H9 (cell line): Measurements from ENCODE around the gene NIPSNAP3A. TPM values are rescaled to one million over a fixed set of nuclear protein-coding genes. Genes with fewer than 3 reads are reported as not detected.

Experiments used
- DNase-seq: peaks from one replicate; pipeline ENCODE4 v3.0.0-alpha.2; 2017
- H2AFZ ChIP-seq: one replicate; pipeline ENCODE4 v1.6.1; 2013; ENCODE audit warnings: mild to moderate bottlenecking, low read length, control low read depth, moderate library complexity
- H2AK5ac ChIP-seq: 2 replicates; pipeline ENCODE4 v1.6.1; 2013; ENCODE audit warnings: low read length, control low read depth, mixed read lengths; ENCODE audit not compliant: insufficient read length
- H2BK120ac ChIP-seq: one replicate; pipeline ENCODE4 v1.6.1; 2013; ENCODE audit warnings: low read depth, mild to moderate bottlenecking, low read length, control low read depth, inconsistent platforms; ENCODE audit not compliant: poor library complexity, severe bottlenecking
- H2BK12ac ChIP-seq: 2 replicates; pipeline ENCODE4 v1.6.1; 2013; ENCODE audit warnings: low read length, control low read depth, mixed read lengths, low read depth; ENCODE audit not compliant: insufficient read length
- H2BK15ac ChIP-seq: 2 replicates; pipeline ENCODE4 v1.6.1; 2013; ENCODE audit warnings: low read depth, low read length, control low read depth
- H2BK20ac ChIP-seq: one replicate; pipeline ENCODE4 v1.6.1; 2013; ENCODE audit warnings: low read depth, mild to moderate bottlenecking, low read length, control low read depth, inconsistent platforms; ENCODE audit not compliant: poor library complexity, severe bottlenecking
- H2BK5ac ChIP-seq: 2 replicates; pipeline ENCODE4 v1.6.1; 2013; ENCODE audit warnings: low read length, control low read depth, mixed read lengths; ENCODE audit not compliant: insufficient read length
- H3K14ac ChIP-seq: 2 replicates; pipeline ENCODE4 v1.6.1; 2013; ENCODE audit warnings: low read length, control low read depth; ENCODE audit not compliant: insufficient read depth
- H3K18ac ChIP-seq: 2 replicates; pipeline ENCODE4 v1.6.1; 2013; ENCODE audit warnings: low read depth, mild to moderate bottlenecking, mixed read lengths, low read length, control low read depth; ENCODE audit not compliant: insufficient read length
- H3K23ac ChIP-seq: 2 replicates; pipeline ENCODE4 v1.6.1; 2013; ENCODE audit warnings: low read length, control low read depth, mixed read lengths, low read depth; ENCODE audit not compliant: insufficient read length
- H3K23me2 ChIP-seq: 2 replicates; pipeline ENCODE4 v1.6.1; 2013; ENCODE audit warnings: low read depth, mild to moderate bottlenecking, mixed read lengths, low read length, control low read depth; ENCODE audit not compliant: insufficient read length, poor library complexity, severe bottlenecking
- H3K27ac ChIP-seq: 2 replicates; pipeline ENCODE4 v1.5.1; 2013; ENCODE audit warnings: low read length, control low read depth, mixed read lengths, low read depth; ENCODE audit not compliant: insufficient read length
- H3K27me3 ChIP-seq: 2 replicates; pipeline ENCODE4 v1.6.1; 2013; ENCODE audit warnings: low read length, control low read depth, inconsistent platforms; ENCODE audit not compliant: insufficient read depth
- H3K4ac ChIP-seq: 2 replicates; pipeline ENCODE4 v1.6.1; 2013; ENCODE audit warnings: low read depth, mild to moderate bottlenecking, control low read depth, inconsistent platforms, low read length, moderate library complexity
- H3K4me1 ChIP-seq: 2 replicates; pipeline ENCODE4 v1.6.1; 2013; ENCODE audit warnings: low read length, control low read depth, inconsistent platforms; ENCODE audit not compliant: insufficient read depth
- H3K4me2 ChIP-seq: 2 replicates; pipeline ENCODE4 v1.6.1; 2013; ENCODE audit warnings: low read length, control low read depth, mixed read lengths; ENCODE audit not compliant: insufficient read length, insufficient read depth
- H3K56ac ChIP-seq: 2 replicates; pipeline ENCODE4 v1.6.1; 2013; ENCODE audit warnings: low read depth, mild to moderate bottlenecking, mixed read lengths, low read length, control low read depth; ENCODE audit not compliant: insufficient read length
- H3K79me1 ChIP-seq: 2 replicates; pipeline ENCODE4 v1.6.1; 2013; ENCODE audit warnings: low read depth, mild to moderate bottlenecking, moderate library complexity, low read length, control low read depth, inconsistent platforms; ENCODE audit not compliant: insufficient read depth, poor library complexity, severe bottlenecking
- H3K79me2 ChIP-seq: 2 replicates; pipeline ENCODE4 v1.6.1; 2013; ENCODE audit warnings: low read length, control low read depth, inconsistent platforms; ENCODE audit not compliant: insufficient read depth
- H3K9ac ChIP-seq: 2 replicates; pipeline ENCODE4 v1.6.1; 2013; ENCODE audit warnings: low read length, control low read depth, mixed read lengths; ENCODE audit not compliant: insufficient read length; ENCODE audit errors: extremely low read depth
- H3K9me3 ChIP-seq: one replicate; pipeline ENCODE4 v1.6.1; 2013; ENCODE audit warnings: low read depth, low read length, inconsistent platforms; ENCODE audit not compliant: control insufficient read depth
- H3T11ph ChIP-seq: one replicate; pipeline ENCODE4 v1.6.1; 2013; ENCODE audit warnings: mild to moderate bottlenecking, low read length, control low read depth, inconsistent platforms
- H4K20me1 ChIP-seq: one replicate; pipeline ENCODE4 v1.6.1; 2013; ENCODE audit not compliant: control insufficient read depth, insufficient read length, insufficient read depth
- H4K5ac ChIP-seq: 2 replicates; pipeline ENCODE4 v1.6.1; 2013; ENCODE audit warnings: low read depth, mild to moderate bottlenecking, mixed read lengths, low read length, control low read depth; ENCODE audit not compliant: insufficient read length
- H4K8ac ChIP-seq: replicated peaks from 2 replicates; pipeline ENCODE4 v1.6.1; 2013; ENCODE audit warnings: low read length, control low read depth, mixed read lengths, low read depth; ENCODE audit not compliant: insufficient read length
- H4K91ac ChIP-seq: 2 replicates; pipeline ENCODE4 v1.6.1; 2013; ENCODE audit warnings: low read depth, mild to moderate bottlenecking, moderate library complexity, mixed read lengths, low read length, control low read depth; ENCODE audit not compliant: insufficient read length
- H3K27ac Mint-ChIP-seq, 3 experiments: 2 replicates in 2 of 3; 3 replicates in 1 of 3; pipeline ENCODE4 v1.8.0; 2020 to 2021; ENCODE audit warnings: mixed read lengths in 3 of 3, mild to moderate bottlenecking in 1 of 3, moderate library complexity in 1 of 3
- H3K27me3 Mint-ChIP-seq: 2 replicates; pipeline ENCODE4 v1.8.0; 2021; ENCODE audit warnings: low read depth, mild to moderate bottlenecking, moderate library complexity, mixed read lengths
- H3K36me3 Mint-ChIP-seq, 3 experiments: 2 replicates in 2 of 3; 3 replicates in 1 of 3; pipeline ENCODE4 v1.8.0; 2020 to 2021; ENCODE audit warnings: low read depth in 3 of 3, mixed read lengths in 3 of 3; ENCODE audit not compliant: insufficient read depth in 1 of 3
- H3K4me1 Mint-ChIP-seq, 2 experiments: 2 replicates each; pipeline ENCODE4 v1.8.0; 2020; ENCODE audit warnings: mixed read lengths in 2 of 2
- H3K4me3 Mint-ChIP-seq, 2 experiments: 2 replicates in 1 of 2; 3 replicates in 1 of 2; pipeline ENCODE4 v1.8.0; 2020 to 2021; ENCODE audit warnings: mild to moderate bottlenecking in 2 of 2, mixed read lengths in 2 of 2, moderate library complexity in 1 of 2
- H3K9me3 Mint-ChIP-seq, 2 experiments: 2 replicates in 1 of 2; 3 replicates in 1 of 2; pipeline ENCODE4 v1.8.0; 2020; ENCODE audit warnings: mild to moderate bottlenecking in 2 of 2, mixed read lengths in 2 of 2, moderate library complexity in 1 of 2
- WGBS: extraction: QIAGEN DNeasy Blood & Tissue Kit; methylation state at CpG from one replicate; pipeline ENCODE4 v1.1.7; 2013; ENCODE audit warnings: missing lambda C conversion rate, low lambda C conversion rate, mixed read lengths; ENCODE audit not compliant: insufficient read length; ENCODE audit errors: extremely low coverage; 5-methylcytosine and 5-hydroxymethylcytosine counted together
- total RNA-seq: library from RNA; stranded (reverse); gene quantifications from 2 replicates; pipeline ENCODE4 v1.2.1, GENCODE V29; 2021
- TF ChIP-seq, protein P1 (sequence below): fragments of 200-600 bp; sonication (generic); conservative IDR thresholded peaks from 3 replicates; pipeline ENCODE4 v1.8.0; 2021; ENCODE audit warnings: antibody characterized with exemption, mild to moderate bottlenecking

NIPSNAP3A gene
- total RNA-seq, 1 experiment from 2014 or later = 13.9 TPM

GRCh38 chr9:104802906-104803305 lies 55.4 kb downstream of the NIPSNAP3A start:
- WGBS = no CpG with 5 or more reads among the region's 2 CpGs
- Histone ChIP-seq H2AFZ (no peak overlapping the region), H3K4me1 (no peaks in the 10 kb centered on the region; the same call in 1 of the 2 replicates), H3K79me1 (no peaks in the 10 kb centered on the region), H2BK15ac (no peak overlapping the region), H3K18ac (no peak overlapping the region), H3K9ac (no peak overlapping the region), H3K23me2 (no peaks in the 10 kb centered on the region), H3K27ac (no peak overlapping the region), H4K91ac (no peak overlapping the region), H3K27me3 (no peaks in the 10 kb centered on the region), H2AK5ac (no peak overlapping the region), H4K8ac (no peak overlapping the region), H3T11ph (no peak overlapping the region), H3K4ac (no peak overlapping the region), H3K4me2 (no peak overlapping the region), H3K9me3 (no peaks in the 10 kb centered on the region), H2BK120ac (no peak overlapping the region), H3K56ac (no peak overlapping the region), H2BK5ac (no peak overlapping the region), H2BK12ac (no peak overlapping the region), H3K14ac (no peak overlapping the region), H2BK20ac (no peak overlapping the region), H4K20me1 (no peaks in the 10 kb centered on the region), H3K79me2 (no peaks in the 10 kb centered on the region), H3K23ac (no peak overlapping the region), H4K5ac (no peak overlapping the region)
- Mint-ChIP-seq H3K4me1 (no peaks in the 10 kb centered on the region), H3K9me3 (no peaks in the 10 kb centered on the region), H3K36me3 (peaks cover 0 to 45% (median 40%) of the 10 kb centered on the region in 3 experiments; a peak in 5 of 7 replicates), H3K27me3 (no peaks in the 10 kb centered on the region), H3K4me3 (no peak overlapping the region), H3K27ac (no peak overlapping the region)
- no peak for DNase-seq
- TF ChIP-seq, protein P1, sequence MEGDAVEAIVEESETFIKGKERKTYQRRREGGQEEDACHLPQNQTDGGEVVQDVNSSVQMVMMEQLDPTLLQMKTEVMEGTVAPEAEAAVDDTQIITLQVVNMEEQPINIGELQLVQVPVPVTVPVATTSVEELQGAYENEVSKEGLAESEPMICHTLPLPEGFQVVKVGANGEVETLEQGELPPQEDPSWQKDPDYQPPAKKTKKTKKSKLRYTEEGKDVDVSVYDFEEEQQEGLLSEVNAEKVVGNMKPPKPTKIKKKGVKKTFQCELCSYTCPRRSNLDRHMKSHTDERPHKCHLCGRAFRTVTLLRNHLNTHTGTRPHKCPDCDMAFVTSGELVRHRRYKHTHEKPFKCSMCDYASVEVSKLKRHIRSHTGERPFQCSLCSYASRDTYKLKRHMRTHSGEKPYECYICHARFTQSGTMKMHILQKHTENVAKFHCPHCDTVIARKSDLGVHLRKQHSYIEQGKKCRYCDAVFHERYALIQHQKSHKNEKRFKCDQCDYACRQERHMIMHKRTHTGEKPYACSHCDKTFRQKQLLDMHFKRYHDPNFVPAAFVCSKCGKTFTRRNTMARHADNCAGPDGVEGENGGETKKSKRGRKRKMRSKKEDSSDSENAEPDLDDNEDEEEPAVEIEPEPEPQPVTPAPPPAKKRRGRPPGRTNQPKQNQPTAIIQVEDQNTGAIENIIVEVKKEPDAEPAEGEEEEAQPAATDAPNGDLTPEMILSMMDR = no peak
